CD14-positive monocyte (primary cell): ENCODE measurements around the gene GALNT14. TPM values are rescaled to one million over a fixed set of nuclear protein-coding genes. Genes with fewer than 3 reads are reported as not detected.

Source experiments
- DNase-seq, 3 donors: peaks; one replicate each; pipeline ENCODE4 v3.0.0-alpha.2; 2011 to 2022
- H2AFZ ChIP-seq: 2 replicates; pipeline ENCODE4 v1.6.0; 2012; ENCODE audit warnings: mild to moderate bottlenecking, low read depth, low read length, inconsistent platforms; ENCODE audit not compliant: insufficient read depth, poor library complexity, severe bottlenecking
- H3K27ac ChIP-seq, 2 donors: 1 replicate in 1 of 2; 2 replicates in 1 of 2; pipeline ENCODE4 v1.5.1; 2012 to 2013; ENCODE audit warnings: low read length in 2 of 2, control low read depth in 1 of 2, inconsistent platforms in 1 of 2, low read depth in 1 of 2, mild to moderate bottlenecking in 1 of 2
- H3K27me3 ChIP-seq, 2 donors: one replicate each; pipeline versions ENCODE4 v1.6.0 to v1.6.1; 2011 to 2013; ENCODE audit warnings: low read length in 2 of 2; ENCODE audit not compliant: control insufficient read depth in 2 of 2, insufficient read depth in 2 of 2
- H3K36me3 ChIP-seq, 2 donors: replicated peaks in 1 of 2; 1 replicate in 1 of 2; 2 replicates in 1 of 2; pipeline versions ENCODE4 v1.5.1 to v1.6.1; 2012 to 2013; ENCODE audit warnings: low read length in 2 of 2, control low read depth in 1 of 2, inconsistent platforms in 1 of 2, mild to moderate bottlenecking in 1 of 2; ENCODE audit not compliant: insufficient read depth in 2 of 2, control insufficient read depth in 1 of 2
- H3K4me1 ChIP-seq, 2 donors: 1 replicate in 1 of 2; 2 replicates in 1 of 2; pipeline versions ENCODE4 v1.5.1 to v1.6.1; 2012 to 2013; ENCODE audit warnings: low read length in 2 of 2, control low read depth in 1 of 2, inconsistent platforms in 1 of 2, mild to moderate bottlenecking in 1 of 2, moderate library complexity in 1 of 2; ENCODE audit not compliant: insufficient read depth in 2 of 2, control insufficient read depth in 1 of 2
- H3K4me2 ChIP-seq: replicated peaks from 2 replicates; pipeline ENCODE3; 2012; ENCODE audit warnings: low read length, moderate library complexity, mild to moderate bottlenecking; ENCODE audit not compliant: poor library complexity, severe bottlenecking; ENCODE audit errors: extremely low read depth
- H3K4me3 ChIP-seq, 3 experiments: fragments of 200-600 bp in 1 of 3; sonication (generic) in 1 of 3; replicated peaks in 1 of 3; 1 replicate in 2 of 3; 2 replicates in 1 of 3; pipeline ENCODE4 v1.5.1; 2011 to 2013; ENCODE audit warnings: low read length in 3 of 3, mild to moderate bottlenecking in 3 of 3, control low read depth in 2 of 3, low read depth in 2 of 3, inconsistent platforms in 1 of 3, moderate library complexity in 1 of 3
- H3K79me2 ChIP-seq: 2 replicates; pipeline ENCODE4 v1.6.0; 2012; ENCODE audit warnings: mild to moderate bottlenecking, control low read depth, inconsistent platforms, low read length, moderate library complexity; ENCODE audit not compliant: insufficient read depth
- H3K9ac ChIP-seq: 2 replicates; pipeline ENCODE4 v1.6.0; 2017; ENCODE audit warnings: low read length, mild to moderate bottlenecking; ENCODE audit not compliant: insufficient read depth, poor library complexity, severe bottlenecking
- H3K9me3 ChIP-seq, 2 donors: replicated peaks in 1 of 2; 1 replicate in 1 of 2; 2 replicates in 1 of 2; pipeline versions ENCODE4 v1.5.1 to v1.6.1; 2012 to 2013; ENCODE audit warnings: low read length in 2 of 2, control low read depth in 1 of 2; ENCODE audit not compliant: control insufficient read depth in 1 of 2, insufficient read depth in 1 of 2
- H4K20me1 ChIP-seq: 2 replicates; pipeline ENCODE4 v1.6.0; 2012; ENCODE audit warnings: mild to moderate bottlenecking, low read length, control low read depth, moderate library complexity; ENCODE audit not compliant: insufficient read depth
- H3K27ac Mint-ChIP-seq, 7 donors: one replicate each; pipeline ENCODE4 v1.8.0; 2020; ENCODE audit warnings: mild to moderate bottlenecking in 7 of 7, mixed read lengths in 7 of 7, moderate library complexity in 6 of 7, inconsistent platforms in 2 of 7
- H3K27me3 Mint-ChIP-seq, 3 donors: one replicate each; pipeline ENCODE4 v1.8.0; 2021 to 2022; ENCODE audit warnings: low read depth in 3 of 3, mild to moderate bottlenecking in 3 of 3, mixed read lengths in 3 of 3, moderate library complexity in 3 of 3, inconsistent platforms in 1 of 3
- H3K36me3 Mint-ChIP-seq, 2 donors: one replicate each; pipeline ENCODE4 v1.8.0; 2020; ENCODE audit warnings: mixed read lengths in 2 of 2, inconsistent platforms in 1 of 2, mild to moderate bottlenecking in 1 of 2
- H3K4me1 Mint-ChIP-seq: one replicate; pipeline ENCODE4 v1.8.0; 2020; ENCODE audit warnings: mild to moderate bottlenecking, mixed read lengths
- H3K4me3 Mint-ChIP-seq, 2 donors: one replicate each; pipeline ENCODE4 v1.8.0; 2020; ENCODE audit warnings: mild to moderate bottlenecking in 2 of 2, mixed read lengths in 2 of 2, moderate library complexity in 1 of 2
- H3K9me3 Mint-ChIP-seq, 7 donors: one replicate each; pipeline ENCODE4 v1.8.0; 2020 to 2022; ENCODE audit warnings: mixed read lengths in 7 of 7, mild to moderate bottlenecking in 6 of 7, moderate library complexity in 6 of 7, inconsistent platforms in 2 of 7
- CTCF ChIP-seq: fragments of 200-600 bp; IDR thresholded peaks from one replicate; pipeline ENCODE4 v1.8.0; 2022; ENCODE audit warnings: antibody characterized with exemption, mild to moderate bottlenecking
- WGBS: methylation state at CpG from one replicate; pipeline ENCODE4 v1.1.5; 2013; ENCODE audit warnings: missing lambda C conversion rate; ENCODE audit not compliant: insufficient coverage; 5-methylcytosine and 5-hydroxymethylcytosine counted together
- intact Hi-C, 2 donors: fragments of 100-400 bp; cut with micrococcal nuclease; formaldehyde crosslinking; loops; one replicate each; pipeline versions ENCODE4 v1.15.0 to v1.15.1; 2023
- polyA plus RNA-seq, 3 donors: library from polyadenylated mRNA; depleted of rRNA in 1 of 3; unstranded in 2 of 3; stranded (reverse) in 1 of 3; fragments of 300-500 nt in 2 of 3; fragments of >200 nt in 1 of 3; fragmentation: Illumina TruSeq in 2 of 3; gene quantifications; 1 replicate in 2 of 3; 2 replicates in 1 of 3; pipeline ENCODE4 v1.2.3, GENCODE V29; 2012 to 2021

Gene GALNT14
- polyA plus RNA-seq, 3 donors, result 0.33 TPM; not detected in 2

- Mint-ChIP-seq H3K9me3 (no peaks in the 10 kb centered on the region), H3K27me3 (peaks cover 0 to 3% (median 0%) of the 10 kb centered on the region in 3 donors), H3K4me1 (no peaks in the 10 kb centered on the region), H3K36me3 (no peaks in the 10 kb centered on the region), H3K27ac (no peak overlapping the region), H3K4me3 (no peak overlapping the region)
- no peaks in the 10 kb centered on the region for H3K36me3 ChIP-seq
- H4K20me1 ChIP-seq, result no peaks in the 10 kb centered on the region
- intact Hi-C loops, result no loop called here
- no peak overlapping the region for H3K4me3 ChIP-seq
- H3K4me2 ChIP-seq, result no peak overlapping the region
- H3K79me2 ChIP-seq, result no peaks in the 10 kb centered on the region
- DNase-seq, result no peak
- no peaks in the 10 kb centered on the region for H3K4me1 ChIP-seq
- H3K27me3 ChIP-seq, result no peaks in the 10 kb centered on the region
- H3K9ac ChIP-seq, result no peak overlapping the region
- H2AFZ ChIP-seq, result no peak overlapping the region
- no peak overlapping the region for H3K27ac ChIP-seq
- H3K9me3 ChIP-seq, result no peaks in the 10 kb centered on the region
- TF ChIP-seq CTCF, result no peak
- 94% methylated on average over 15 of the region's 19 CpGs for WGBS
Measured at GRCh38 chr2:30971231-30972025, 166.8 kb downstream of the GALNT14 start.

GRCh38 chr2:30968660-30969397, 169.4 kb downstream of the GALNT14 start:
- no peak for DNase-seq
- H3K27ac ChIP-seq, result no peak overlapping the region
- no peaks in the 10 kb centered on the region for H3K36me3 ChIP-seq
- H3K9me3 ChIP-seq, result no peaks in the 10 kb centered on the region
- H3K79me2 ChIP-seq, result no peaks in the 10 kb centered on the region
- no peak overlapping the region for H3K4me2 ChIP-seq
- Mint-ChIP-seq H3K4me1 (no peaks in the 10 kb centered on the region), H3K27ac (peak overlapping the region in 1 of 7 donors; percentile 65), H3K36me3 (no peaks in the 10 kb centered on the region), H3K4me3 (no peak overlapping the region), H3K27me3 (peaks cover 0 to 6% (median 0%) of the 10 kb centered on the region in 3 donors), H3K9me3 (no peaks in the 10 kb centered on the region)
- WGBS, result 71% methylated on average over 3 of the region's 4 CpGs
- no peak overlapping the region for H3K9ac ChIP-seq
- no peaks in the 10 kb centered on the region for H3K27me3 ChIP-seq
- intact Hi-C loops, result no loop called here
- H2AFZ ChIP-seq, result no peak overlapping the region
- no peak overlapping the region for H3K4me3 ChIP-seq
- no peak for TF ChIP-seq CTCF
- H3K4me1 ChIP-seq, result no peaks in the 10 kb centered on the region
- no peaks in the 10 kb centered on the region for H4K20me1 ChIP-seq
